H9 (cell line): ENCODE results near the gene MCL1. TPM values are rescaled to one million over a fixed set of nuclear protein-coding genes. Genes with fewer than 3 reads are reported as not detected.

Experiments used
- DNase-seq: peaks from one replicate; pipeline ENCODE4 v3.0.0-alpha.2; 2017
- H2AFZ ChIP-seq: one replicate; pipeline ENCODE4 v1.6.1; 2013; ENCODE audit warnings: mild to moderate bottlenecking, low read length, control low read depth, moderate library complexity
- H2AK5ac ChIP-seq: 2 replicates; pipeline ENCODE4 v1.6.1; 2013; ENCODE audit warnings: low read length, control low read depth, mixed read lengths; ENCODE audit not compliant: insufficient read length
- H2BK120ac ChIP-seq: one replicate; pipeline ENCODE4 v1.6.1; 2013; ENCODE audit warnings: low read depth, mild to moderate bottlenecking, low read length, control low read depth, inconsistent platforms; ENCODE audit not compliant: poor library complexity, severe bottlenecking
- H2BK12ac ChIP-seq: 2 replicates; pipeline ENCODE4 v1.6.1; 2013; ENCODE audit warnings: low read length, control low read depth, mixed read lengths, low read depth; ENCODE audit not compliant: insufficient read length
- H2BK15ac ChIP-seq: 2 replicates; pipeline ENCODE4 v1.6.1; 2013; ENCODE audit warnings: low read depth, low read length, control low read depth
- H2BK20ac ChIP-seq: one replicate; pipeline ENCODE4 v1.6.1; 2013; ENCODE audit warnings: low read depth, mild to moderate bottlenecking, low read length, control low read depth, inconsistent platforms; ENCODE audit not compliant: poor library complexity, severe bottlenecking
- H2BK5ac ChIP-seq: 2 replicates; pipeline ENCODE4 v1.6.1; 2013; ENCODE audit warnings: low read length, control low read depth, mixed read lengths; ENCODE audit not compliant: insufficient read length
- H3K14ac ChIP-seq: 2 replicates; pipeline ENCODE4 v1.6.1; 2013; ENCODE audit warnings: low read length, control low read depth; ENCODE audit not compliant: insufficient read depth
- H3K18ac ChIP-seq: 2 replicates; pipeline ENCODE4 v1.6.1; 2013; ENCODE audit warnings: low read depth, mild to moderate bottlenecking, mixed read lengths, low read length, control low read depth; ENCODE audit not compliant: insufficient read length
- H3K23ac ChIP-seq: 2 replicates; pipeline ENCODE4 v1.6.1; 2013; ENCODE audit warnings: low read length, control low read depth, mixed read lengths, low read depth; ENCODE audit not compliant: insufficient read length
- H3K23me2 ChIP-seq: 2 replicates; pipeline ENCODE4 v1.6.1; 2013; ENCODE audit warnings: low read depth, mild to moderate bottlenecking, mixed read lengths, low read length, control low read depth; ENCODE audit not compliant: insufficient read length, poor library complexity, severe bottlenecking
- H3K27ac ChIP-seq: 2 replicates; pipeline ENCODE4 v1.5.1; 2013; ENCODE audit warnings: low read length, control low read depth, mixed read lengths, low read depth; ENCODE audit not compliant: insufficient read length
- H3K27me3 ChIP-seq: 2 replicates; pipeline ENCODE4 v1.6.1; 2013; ENCODE audit warnings: low read length, control low read depth, inconsistent platforms; ENCODE audit not compliant: insufficient read depth
- H3K4ac ChIP-seq: 2 replicates; pipeline ENCODE4 v1.6.1; 2013; ENCODE audit warnings: low read depth, mild to moderate bottlenecking, control low read depth, inconsistent platforms, low read length, moderate library complexity
- H3K4me1 ChIP-seq: 2 replicates; pipeline ENCODE4 v1.6.1; 2013; ENCODE audit warnings: low read length, control low read depth, inconsistent platforms; ENCODE audit not compliant: insufficient read depth
- H3K4me2 ChIP-seq: 2 replicates; pipeline ENCODE4 v1.6.1; 2013; ENCODE audit warnings: low read length, control low read depth, mixed read lengths; ENCODE audit not compliant: insufficient read length, insufficient read depth
- H3K56ac ChIP-seq: 2 replicates; pipeline ENCODE4 v1.6.1; 2013; ENCODE audit warnings: low read depth, mild to moderate bottlenecking, mixed read lengths, low read length, control low read depth; ENCODE audit not compliant: insufficient read length
- H3K79me1 ChIP-seq: 2 replicates; pipeline ENCODE4 v1.6.1; 2013; ENCODE audit warnings: low read depth, mild to moderate bottlenecking, moderate library complexity, low read length, control low read depth, inconsistent platforms; ENCODE audit not compliant: insufficient read depth, poor library complexity, severe bottlenecking
- H3K79me2 ChIP-seq: 2 replicates; pipeline ENCODE4 v1.6.1; 2013; ENCODE audit warnings: low read length, control low read depth, inconsistent platforms; ENCODE audit not compliant: insufficient read depth
- H3K9ac ChIP-seq: 2 replicates; pipeline ENCODE4 v1.6.1; 2013; ENCODE audit warnings: low read length, control low read depth, mixed read lengths; ENCODE audit not compliant: insufficient read length; ENCODE audit errors: extremely low read depth
- H3K9me3 ChIP-seq: one replicate; pipeline ENCODE4 v1.6.1; 2013; ENCODE audit warnings: low read depth, low read length, inconsistent platforms; ENCODE audit not compliant: control insufficient read depth
- H3T11ph ChIP-seq: one replicate; pipeline ENCODE4 v1.6.1; 2013; ENCODE audit warnings: mild to moderate bottlenecking, low read length, control low read depth, inconsistent platforms
- H4K20me1 ChIP-seq: one replicate; pipeline ENCODE4 v1.6.1; 2013; ENCODE audit not compliant: control insufficient read depth, insufficient read length, insufficient read depth
- H4K5ac ChIP-seq: 2 replicates; pipeline ENCODE4 v1.6.1; 2013; ENCODE audit warnings: low read depth, mild to moderate bottlenecking, mixed read lengths, low read length, control low read depth; ENCODE audit not compliant: insufficient read length
- H4K8ac ChIP-seq: replicated peaks from 2 replicates; pipeline ENCODE4 v1.6.1; 2013; ENCODE audit warnings: low read length, control low read depth, mixed read lengths, low read depth; ENCODE audit not compliant: insufficient read length
- H4K91ac ChIP-seq: 2 replicates; pipeline ENCODE4 v1.6.1; 2013; ENCODE audit warnings: low read depth, mild to moderate bottlenecking, moderate library complexity, mixed read lengths, low read length, control low read depth; ENCODE audit not compliant: insufficient read length
- H3K27ac Mint-ChIP-seq, 3 experiments: 2 replicates in 2 of 3; 3 replicates in 1 of 3; pipeline ENCODE4 v1.8.0; 2020 to 2021; ENCODE audit warnings: mixed read lengths in 3 of 3, mild to moderate bottlenecking in 1 of 3, moderate library complexity in 1 of 3
- H3K27me3 Mint-ChIP-seq: 2 replicates; pipeline ENCODE4 v1.8.0; 2021; ENCODE audit warnings: low read depth, mild to moderate bottlenecking, moderate library complexity, mixed read lengths
- H3K36me3 Mint-ChIP-seq, 3 experiments: 2 replicates in 2 of 3; 3 replicates in 1 of 3; pipeline ENCODE4 v1.8.0; 2020 to 2021; ENCODE audit warnings: low read depth in 3 of 3, mixed read lengths in 3 of 3; ENCODE audit not compliant: insufficient read depth in 1 of 3
- H3K4me1 Mint-ChIP-seq, 2 experiments: 2 replicates each; pipeline ENCODE4 v1.8.0; 2020; ENCODE audit warnings: mixed read lengths in 2 of 2
- H3K4me3 Mint-ChIP-seq, 2 experiments: 2 replicates in 1 of 2; 3 replicates in 1 of 2; pipeline ENCODE4 v1.8.0; 2020 to 2021; ENCODE audit warnings: mild to moderate bottlenecking in 2 of 2, mixed read lengths in 2 of 2, moderate library complexity in 1 of 2
- H3K9me3 Mint-ChIP-seq, 2 experiments: 2 replicates in 1 of 2; 3 replicates in 1 of 2; pipeline ENCODE4 v1.8.0; 2020; ENCODE audit warnings: mild to moderate bottlenecking in 2 of 2, mixed read lengths in 2 of 2, moderate library complexity in 1 of 2
- CTCF ChIP-seq: fragments of 200-600 bp; sonication (generic); conservative IDR thresholded peaks from 3 replicates; pipeline ENCODE4 v1.8.0; 2021; ENCODE audit warnings: antibody characterized with exemption, mild to moderate bottlenecking
- WGBS: extraction: QIAGEN DNeasy Blood & Tissue Kit; methylation state at CpG from one replicate; pipeline ENCODE4 v1.1.7; 2013; ENCODE audit warnings: missing lambda C conversion rate, low lambda C conversion rate, mixed read lengths; ENCODE audit not compliant: insufficient read length; ENCODE audit errors: extremely low coverage; 5-methylcytosine and 5-hydroxymethylcytosine counted together
- total RNA-seq: library from RNA; stranded (reverse); gene quantifications from 2 replicates; pipeline ENCODE4 v1.2.1, GENCODE V29; 2021

MCL1 gene
- total RNA-seq, 1 experiment from 2014 or later, result 247 TPM

DNA sequence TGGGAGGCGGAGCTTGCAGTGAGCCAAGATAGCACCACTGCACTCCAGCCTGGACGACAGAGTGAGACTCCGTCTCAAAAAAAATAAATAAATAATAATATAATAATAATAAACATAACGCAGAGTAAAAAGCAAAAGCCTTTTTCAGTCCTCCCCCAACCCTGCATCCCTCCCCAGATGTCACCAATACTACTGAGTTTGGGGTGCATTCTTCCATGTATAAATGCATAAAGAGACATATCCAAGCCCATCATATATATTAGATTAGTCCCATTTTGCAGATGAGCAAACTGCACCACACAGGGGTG is 31.1 kb downstream of the MCL1 start:
- Mint-ChIP-seq H3K9me3 (no peaks in the 10 kb centered on the region), H3K27me3 (peaks cover 43% of the 10 kb centered on the region), H3K27ac (no peak overlapping the region; a peak in 1 of 7 replicates), H3K4me3 (peak overlapping the region; percentile 59 to 82), H3K4me1 (peaks cover 16 to 28% of the 10 kb centered on the region in 2 experiments), H3K36me3 (peaks cover 0 to 2% (median 0%) of the 10 kb centered on the region in 3 experiments; a peak in 2 of 7 replicates)
- H4K20me1 ChIP-seq, result no peaks in the 10 kb centered on the region
- H2BK20ac ChIP-seq, result no peak overlapping the region
- no peak overlapping the region for H4K5ac ChIP-seq
- no peak overlapping the region for H4K8ac ChIP-seq
- H3K4me2 ChIP-seq, result peak overlapping the region; percentile 48
- H2BK12ac ChIP-seq, result no peak overlapping the region
- H3K23me2 ChIP-seq, result peaks cover 10% of the 10 kb centered on the region
- H3K4me1 ChIP-seq, result 0 out of 2 replicates have a peak, but pooled peaks cover 3% of the 10 kb centered on the region
- no peak overlapping the region for H2AFZ ChIP-seq
- no peak overlapping the region for H3T11ph ChIP-seq
- no peak overlapping the region for H2BK15ac ChIP-seq
- H3K14ac ChIP-seq, result no peak overlapping the region
- no peak overlapping the region for H4K91ac ChIP-seq
- no peak for DNase-seq
- H3K79me2 ChIP-seq, result no peaks in the 10 kb centered on the region
- H3K9ac ChIP-seq, result no peak overlapping the region
- TF ChIP-seq CTCF, result no peak
- no peak overlapping the region for H3K18ac ChIP-seq
- H2AK5ac ChIP-seq, result no peak overlapping the region
- H2BK120ac ChIP-seq, result no peak overlapping the region
- H3K56ac ChIP-seq, result no peak overlapping the region
- peaks cover 3% of the 10 kb centered on the region; the same call in 1 of the 2 replicates for H3K27me3 ChIP-seq
- WGBS, result no CpG with 5 or more reads among the region's 4 CpGs
- no peak overlapping the region for H3K4ac ChIP-seq
- no peak overlapping the region for H2BK5ac ChIP-seq
- H3K79me1 ChIP-seq, result no peaks in the 10 kb centered on the region
- H3K23ac ChIP-seq, result no peak overlapping the region
- no peak overlapping the region for H3K27ac ChIP-seq
- no peaks in the 10 kb centered on the region for H3K9me3 ChIP-seq
